ENCODE data around the gene KRT2. TPM values are rescaled to one million over a fixed set of nuclear protein-coding genes. Genes with fewer than 3 reads are reported as not detected.
"Not testable (repeated sequence)": the region's sequence is repeated elsewhere in the genome, so short reads cannot be mapped to it uniquely, and the experiment has no call there.

KRT2 gene
- total RNA-seq, 6 experiments from 2014 or later = not detected

- WGBS (ENCODE audit: insufficient coverage, low coverage, low lambda C conversion rate, missing lambda C conversion rate) = 83% methylated on average over 3 of the region's 3 CpGs
- peaks cover 0 to 3% of the 10 kb centered on the region in 2 donors for H3K27me3 ChIP-seq
- DNase-seq (no peak), ATAC-seq (no peak)
- no peak overlapping the region for H3K4me3 ChIP-seq
- no peak for TF ChIP-seq POLR2A (IDR thresholded peaks at IDR 0.05)
- TF ChIP-seq CTCF (IDR thresholded peaks at IDR 0.05) = no peak
- no peak overlapping the region for H3K27ac ChIP-seq
- H3K36me3 ChIP-seq = no peaks in the 10 kb centered on the region
- intact Hi-C loops (cut with DNase I) = no loop called here
- no peaks in the 10 kb centered on the region for H3K4me1 ChIP-seq
- H3K9me3 ChIP-seq = no peaks in the 10 kb centered on the region
These were observed 18.9 kb upstream of the KRT2 start for GRCh38 chr12:52670961-52671360.

GRCh38 chr12:52670506-52670905 lies 18.5 kb upstream of the KRT2 start:
- intact Hi-C loops (cut with DNase I) = no loop called here
- Histone ChIP-seq H3K4me1 (no peaks in the 10 kb centered on the region), H3K9me3 (no peaks in the 10 kb centered on the region), H3K4me3 (no peak overlapping the region), H3K27ac (no peak overlapping the region), H3K27me3 (peaks cover 0 to 4% of the 10 kb centered on the region in 2 donors), H3K36me3 (no peaks in the 10 kb centered on the region)
- 51% methylated on average over 4 of the region's 4 CpGs for WGBS (ENCODE audit: insufficient coverage, low coverage, low lambda C conversion rate, missing lambda C conversion rate)
- TF ChIP-seq POLR2A (IDR thresholded peaks at IDR 0.05) = no peak
- no peak for TF ChIP-seq CTCF (IDR thresholded peaks at IDR 0.05)
- DNase-seq = no peak
- ATAC-seq = no peak

GRCh38 chr12:52669941-52670340 lies 17.9 kb upstream of the KRT2 start:
- H3K36me3 ChIP-seq; DNase-seq; H3K27me3 ChIP-seq; ATAC-seq; intact Hi-C loops (cut with DNase I); H3K4me3 ChIP-seq; H3K27ac ChIP-seq; H3K4me1 ChIP-seq; H3K9me3 ChIP-seq: not testable (repeated sequence)
- 55% methylated on average over 3 of the region's 3 CpGs for WGBS (ENCODE audit: insufficient coverage, low coverage, low lambda C conversion rate, missing lambda C conversion rate)

- DNase-seq (no peak), ATAC-seq (no peak)
- no peak for TF ChIP-seq CTCF (IDR thresholded peaks at IDR 0.05)
- TF ChIP-seq POLR2A (IDR thresholded peaks at IDR 0.05) = no peak
These were observed 17.4 kb upstream of the KRT2 start for GRCh38 chr12:52669426-52669825.

GRCh38 chr12:52667931-52668330 lies 15.9 kb upstream of the KRT2 start:
- TF ChIP-seq CTCF (IDR thresholded peaks at IDR 0.05) = no peak
- TF ChIP-seq POLR2A (IDR thresholded peaks at IDR 0.05) = no peak
- 36% methylated on average over 4 of the region's 7 CpGs for WGBS (ENCODE audit: insufficient coverage, low coverage, low lambda C conversion rate, missing lambda C conversion rate)
- Histone ChIP-seq H3K27ac (no peak overlapping the region), H3K9me3 (no peaks in the 10 kb centered on the region), H3K4me3 (no peak overlapping the region), H3K27me3 (peaks cover 0 to 4% of the 10 kb centered on the region in 2 donors), H3K4me1 (no peaks in the 10 kb centered on the region), H3K36me3 (no peaks in the 10 kb centered on the region)
- no peak for DNase-seq
- no peak for ATAC-seq
- intact Hi-C loops (cut with DNase I) = no loop called here

More at GRCh38 chr12:52669426-52669825, 17.4 kb upstream of the KRT2 start:
- Histone ChIP-seq H3K9me3 (no peaks in the 10 kb centered on the region), H3K4me3 (no peak overlapping the region), H3K36me3 (no peaks in the 10 kb centered on the region), H3K4me1 (no peaks in the 10 kb centered on the region), H3K27ac (no peak overlapping the region), H3K27me3 (peaks cover 0 to 4% of the 10 kb centered on the region in 2 donors)
- intact Hi-C loops (cut with DNase I) = no loop called here
